GM12878 (cell line): Measurements from ENCODE around the gene EPHA1. TPM values are rescaled to one million over a fixed set of nuclear protein-coding genes. Genes with fewer than 3 reads are reported as not detected.

Experiments used
- ATAC-seq: fragments of 200-7000 bp; cut with Tn5 transposase; 3 replicates; pipeline ENCODE4 v1.9.1; 2020; ENCODE audit warnings: mild to moderate bottlenecking, moderate library complexity
- Bru-seq: library from RNA; stranded (reverse); fragments of 400-500 nt; gene quantifications from one replicate; lab custom pipeline; 2021; lab: Mats Ljungman, UMichigan
- BruChase-seq, 2 experiments: library from RNA; stranded (reverse); fragments of 400-500 nt; gene quantifications; one replicate each; lab custom pipeline; 2021; lab: Mats Ljungman, UMichigan
- BruUV-seq: library from RNA; stranded (reverse); fragments of 400-500 nt; replicated peaks from 2 replicates; lab custom pipeline; 2021; lab: Mats Ljungman, UMichigan
- CTCF ChIA-PET: fragments of 300-600 bp; sonication (Branson Sonifier 250); formaldehyde crosslinking; extraction: SDS; loops from one replicate; lab custom pipeline; 2021; ENCODE audit warnings: inconsistent platforms; lab: Yijun Ruan, JAX
- POLR2A ChIA-PET: fragments of 350-600 bp; formaldehyde crosslinking; extraction: SDS; loops from one replicate; lab custom pipeline; 2021; ENCODE audit warnings: inconsistent platforms; lab: Charles Lee
- RAD21 ChIA-PET: fragments of 300-600 bp; sonication (Branson Sonifier 250); formaldehyde crosslinking; loops from one replicate; lab custom pipeline; 2023; ENCODE audit warnings: antibody characterized with exemption; ENCODE audit not compliant: unreplicated experiment; lab: Charles Lee
- SMC1A ChIA-PET: fragments of 300-600 bp; sonication (Branson Sonifier 250); formaldehyde crosslinking; loops from one replicate; lab custom pipeline; 2023; ENCODE audit not compliant: unreplicated experiment, uncharacterized antibody; lab: Charles Lee
- DNase-seq: peaks from one replicate; pipeline ENCODE4 v3.0.0-alpha.2; 2011; ENCODE audit warnings: low read depth, low spot score
- FAIRE-seq: peaks from 3 replicates; lab custom pipeline; 2011; peaks lifted over from hg19 to GRCh38; lab: Jason Lieb, UNC
- H2AFZ ChIP-seq: 2 replicates; pipeline ENCODE4 v1.6.0; 2011; ENCODE audit warnings: low read depth, low read length, control low read depth; ENCODE audit not compliant: control insufficient read depth
- H3K27ac ChIP-seq: 2 replicates; pipeline ENCODE4 v1.5.1; 2011; ENCODE audit warnings: control low read depth; ENCODE audit not compliant: control insufficient read depth, insufficient read depth
- H3K27me3 ChIP-seq, 2 experiments: replicated peaks in 1 of 2; 2 replicates each; pipeline versions ENCODE4 v1.6.0 to v1.6.1; 2011; ENCODE audit warnings: low read length in 1 of 2; ENCODE audit not compliant: control insufficient read depth in 2 of 2, insufficient read depth in 2 of 2
- H3K36me3 ChIP-seq, 2 experiments: 2 replicates each; pipeline ENCODE4 v1.5.1; 2011; ENCODE audit warnings: low read length in 1 of 2; ENCODE audit not compliant: control insufficient read depth in 2 of 2, insufficient read depth in 2 of 2
- H3K4me1 ChIP-seq: 2 replicates; pipeline ENCODE4 v1.6.1; 2011; ENCODE audit warnings: mild to moderate bottlenecking, low read length, moderate library complexity, mixed read lengths; ENCODE audit not compliant: control insufficient read depth, insufficient read depth
- H3K4me2 ChIP-seq: 2 replicates; pipeline ENCODE4 v1.6.0; 2011; ENCODE audit warnings: control low read depth; ENCODE audit not compliant: control insufficient read depth, insufficient read depth
- H3K4me3 ChIP-seq: fragments of 200-600 bp; sonication (generic); 2 replicates; pipeline ENCODE4 v1.5.1; 2016
- H3K79me2 ChIP-seq: 2 replicates; pipeline ENCODE4 v1.6.0; 2011; ENCODE audit warnings: low read length; ENCODE audit not compliant: control insufficient read depth, insufficient read depth
- H3K9ac ChIP-seq: 2 replicates; pipeline ENCODE4 v1.8.0; 2011; ENCODE audit warnings: low read length, control low read depth, mixed read lengths; ENCODE audit not compliant: control insufficient read depth, insufficient read depth
- H3K9me3 ChIP-seq: replicated peaks from 3 replicates; pipeline ENCODE4 v1.5.1; 2011; ENCODE audit warnings: mild to moderate bottlenecking, low read length; ENCODE audit not compliant: control insufficient read depth, insufficient read depth
- H4K20me1 ChIP-seq: 2 replicates; pipeline ENCODE4 v1.6.0; 2011; ENCODE audit not compliant: control insufficient read depth, insufficient read depth
- EGR1 ChIP-seq, 2 experiments: IDR thresholded peaks; 1 replicate in 1 of 2; 2 replicates in 1 of 2; pipeline ENCODE4 v1.6.1; 2011 to 2012; ENCODE audit warnings: low read depth in 2 of 2, low read length in 2 of 2, borderline replicate concordance in 1 of 2, mild to moderate bottlenecking in 1 of 2, moderate library complexity in 1 of 2
- KDM1A ChIP-seq: fragments of 200-600 bp; sonication (generic); IDR thresholded peaks from 2 replicates; pipeline ENCODE4 v1.6.1; 2016; ENCODE audit warnings: borderline replicate concordance
- WGBS: methylation state at CpG from one replicate; pipeline ENCODE4 v1.1.6; 2016; ENCODE audit warnings: low lambda C conversion rate; ENCODE audit not compliant: insufficient replicate concordance, insufficient coverage; ENCODE audit errors: missing lambda C conversion rate; 5-methylcytosine and 5-hydroxymethylcytosine counted together
- in situ Hi-C: fragments of 300-500 bp; cut with MboI; formaldehyde crosslinking; loops from 9 replicates; pipeline ENCODE4 v1.14.3; 2018; ENCODE audit warnings: mixed read lengths
- intact Hi-C: fragments of 100-400 bp; cut with micrococcal nuclease; formaldehyde crosslinking; loops from one replicate; pipeline ENCODE4 v1.14.2; 2022; ENCODE audit not compliant: unreplicated experiment
- long read RNA-seq, 2 experiments: library from polyadenylated mRNA; unstranded; transcript quantifications; one replicate each; pipeline ENCODE4 v2.0.0, GENCODE V29; 2019 to 2020
- polyA minus RNA-seq, 3 experiments: library from RNA; depleted of rRNA, polyadenylated mRNA; stranded (reverse); fragments of >200 nt; gene quantifications; 2 replicates each; pipeline ENCODE4 v1.2.3, GENCODE V29; 2011
- polyA plus RNA-seq, 11 experiments: library from polyadenylated mRNA; depleted of rRNA in 4 of 11; unstranded in 6 of 11; stranded (reverse) in 5 of 11; fragments of >200 nt; fragmentation: Nextera tagmentation in 4 of 11; fragmentation: Illumina TruSeq in 1 of 11; extraction: Ambion mirVana in 4 of 11; extraction: Trizol in 1 of 11; gene quantifications; 1 replicate in 1 of 11; 2 replicates in 10 of 11; pipeline versions ENCODE4 v1.2.1 to v1.2.3, GENCODE V29; 2011 to 2016; ENCODE audit warnings: inconsistent platforms in 2 of 11, missing spikeins in 2 of 11, low read depth in 1 of 11
- total RNA-seq, 4 experiments: library from RNA; depleted of rRNA in 3 of 4; stranded (reverse); fragments of >200 nt in 3 of 4; fragmentation: Illumina TruSeq in 1 of 4; extraction: Trizol in 1 of 4; gene quantifications; 2 replicates each; pipeline versions ENCODE4 v1.2.1 to v1.2.3, GENCODE V29; 2013 to 2021
- TF ChIP-seq, protein P1 (sequence below), 3 experiments: IDR thresholded peaks in 2 of 3; conservative IDR thresholded peaks in 1 of 3; 2 replicates each; pipeline ENCODE4 v1.5.1; 2011; ENCODE audit warnings: low read depth in 3 of 3, low read length in 3 of 3, mild to moderate bottlenecking in 3 of 3, control low read depth in 2 of 3, moderate library complexity in 2 of 3, inconsistent platforms in 1 of 3, mixed read lengths in 1 of 3; ENCODE audit not compliant: control insufficient read depth in 2 of 3, insufficient read depth in 1 of 3; ENCODE audit errors: extremely low read depth in 1 of 3
- TF ChIP-seq, protein P2 (sequence below): fragments of 450-650 bp; IDR thresholded peaks from 2 replicates; pipeline ENCODE4 v1.6.1; 2017; ENCODE audit warnings: low read depth, mild to moderate bottlenecking, moderate library complexity

Gene EPHA1
- total RNA-seq (2013; cell fraction: nucleolus; rRNA removed) = not detected in 2 replicates
- not detected in 2 replicates for total RNA-seq (2014; rRNA removed)
- not detected in 2 replicates for total RNA-seq (2014; rRNA removed; fragmentation: Illumina TruSeq; extraction: Trizol)
- 0.21 and 0.29 TPM in 2 replicates for total RNA-seq (2021)
- polyA plus RNA-seq (2011; ENCODE audit: low read depth) = not detected
- 0.11 and 0.13 TPM in 2 replicates for polyA plus RNA-seq (2011; rRNA removed)
- polyA plus RNA-seq (2011; cell fraction: cytosol; rRNA removed) = 0.03 and 0.04 TPM in 2 replicates
- 0.21 and 0.32 TPM in 2 replicates for polyA plus RNA-seq (2011; cell fraction: nucleus; rRNA removed)
- polyA plus RNA-seq (2012) = 0.69 and 1.2 TPM in 2 replicates
- polyA plus RNA-seq (2014; fragmentation: Illumina TruSeq; extraction: Trizol) = not detected in 2 replicates
- polyA plus RNA-seq (2014; fragmentation: Nextera tagmentation; extraction: Ambion mirVana) = not detected
- not detected in 2 replicates for polyA plus RNA-seq (2014; rRNA removed)
- under 1 TPM; 0.28 to 0.35 TPM for polyA plus RNA-seq (2016; fragmentation: Nextera tagmentation; extraction: Ambion mirVana)
- polyA minus RNA-seq (2011; rRNA and poly(A)+ RNA removed) = 0.37 TPM in 1 of 2 replicates, not detected in the other
- polyA minus RNA-seq (2011; cell fraction: cytosol; rRNA and poly(A)+ RNA removed) = not detected in 2 replicates
- polyA minus RNA-seq (2011; cell fraction: nucleus; rRNA and poly(A)+ RNA removed) = not detected in 2 replicates
- percentile 5 among the genes with signal in this experiment for Bru-seq, nascent RNA
- BruChase-seq, experiment 1, labeled RNA remaining after a 6-hour chase = not detected
- BruChase-seq, experiment 2, labeled RNA remaining after a 2-hour chase = percentile 8 among the genes with signal in this experiment
- long read RNA-seq, experiment 1 = 0 reads
- long read RNA-seq, experiment 2, partial matches to known transcripts = 1 of 1 reads
- long read RNA-seq, experiment 2, other reads (novel, unspliced or antisense) = 0 of 1 reads

DNA sequence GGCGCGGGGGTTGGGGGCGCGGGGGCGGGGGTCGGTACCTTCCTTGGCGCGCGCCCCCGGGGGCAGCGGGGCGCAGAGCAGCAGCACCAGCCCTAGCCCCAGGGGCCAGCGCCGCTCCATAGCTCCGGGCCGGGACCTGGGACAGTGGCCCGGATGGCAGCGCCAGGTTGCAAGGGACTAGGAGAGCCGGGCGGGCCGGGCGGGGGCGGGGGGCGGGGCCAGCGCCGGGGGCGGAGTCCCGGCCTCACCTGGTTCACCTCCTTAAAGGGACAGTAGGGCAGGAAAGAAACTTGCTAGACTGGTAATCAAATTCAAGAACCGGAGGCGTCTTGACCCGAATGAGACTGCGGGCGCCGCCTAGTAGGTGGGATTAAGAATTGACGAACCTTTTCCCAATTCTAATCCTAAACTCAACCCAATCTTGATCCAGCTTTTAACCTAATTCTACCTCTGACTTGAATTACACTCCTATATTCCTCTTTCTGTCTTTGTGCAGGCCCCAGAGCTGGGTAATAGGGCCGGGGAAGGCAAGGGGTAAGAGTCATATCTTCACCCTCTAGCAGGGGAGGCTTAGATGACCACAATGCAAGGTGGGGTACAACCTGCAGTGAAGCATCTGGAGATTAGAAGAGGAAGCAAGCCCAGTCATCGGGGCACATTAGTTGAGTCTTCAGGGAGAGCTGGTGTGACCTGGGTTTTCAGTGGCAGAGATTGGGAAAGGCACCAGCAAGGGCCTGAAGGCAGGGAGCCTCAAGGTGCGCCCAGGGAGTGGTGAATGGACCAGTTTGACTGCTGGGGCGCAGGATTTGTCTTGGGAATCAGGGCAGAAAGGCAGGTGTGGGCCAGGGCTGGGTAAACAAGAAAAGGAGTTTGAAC, at the start of gene EPHA1:
Gene EPHA1, minus strand, starts transcription at position 171 of the 876 bp plus-strand sequence. Its CDS starts 51 bp downstream, at position 120.
- CTCF ChIA-PET = interaction anchor here (1.0 kb wide), 1 partner anchor 169 kb away, joined by 3 read pairs; no protein-coding TSS in a partner anchor
- TF ChIP-seq KDM1A (no peak), EGR1 (IDR thresholded peaks at IDR 0.05; ENCODE audit: borderline replicate concordance in 1 of 2, low read depth in 2 of 2, low read length in 2 of 2) (peak in 1 of 2 experiments; percentile 6; a peak in 1 of 3 replicates)
- TF ChIP-seq, protein P1, sequence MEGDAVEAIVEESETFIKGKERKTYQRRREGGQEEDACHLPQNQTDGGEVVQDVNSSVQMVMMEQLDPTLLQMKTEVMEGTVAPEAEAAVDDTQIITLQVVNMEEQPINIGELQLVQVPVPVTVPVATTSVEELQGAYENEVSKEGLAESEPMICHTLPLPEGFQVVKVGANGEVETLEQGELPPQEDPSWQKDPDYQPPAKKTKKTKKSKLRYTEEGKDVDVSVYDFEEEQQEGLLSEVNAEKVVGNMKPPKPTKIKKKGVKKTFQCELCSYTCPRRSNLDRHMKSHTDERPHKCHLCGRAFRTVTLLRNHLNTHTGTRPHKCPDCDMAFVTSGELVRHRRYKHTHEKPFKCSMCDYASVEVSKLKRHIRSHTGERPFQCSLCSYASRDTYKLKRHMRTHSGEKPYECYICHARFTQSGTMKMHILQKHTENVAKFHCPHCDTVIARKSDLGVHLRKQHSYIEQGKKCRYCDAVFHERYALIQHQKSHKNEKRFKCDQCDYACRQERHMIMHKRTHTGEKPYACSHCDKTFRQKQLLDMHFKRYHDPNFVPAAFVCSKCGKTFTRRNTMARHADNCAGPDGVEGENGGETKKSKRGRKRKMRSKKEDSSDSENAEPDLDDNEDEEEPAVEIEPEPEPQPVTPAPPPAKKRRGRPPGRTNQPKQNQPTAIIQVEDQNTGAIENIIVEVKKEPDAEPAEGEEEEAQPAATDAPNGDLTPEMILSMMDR (IDR thresholded peaks at IDR 0.05 in 2 of 3, conservative IDR thresholded peaks at IDR 0.05 in 1 of 3; ENCODE audit: control insufficient read depth in 2 of 3, extremely low read depth in 1 of 3, insufficient read depth in 1 of 3, low read depth in 3 of 3, low read length in 3 of 3) = peak; percentile 19 to 22 (median 21); a peak in 2 of 6 replicates
- TF ChIP-seq, protein P2, sequence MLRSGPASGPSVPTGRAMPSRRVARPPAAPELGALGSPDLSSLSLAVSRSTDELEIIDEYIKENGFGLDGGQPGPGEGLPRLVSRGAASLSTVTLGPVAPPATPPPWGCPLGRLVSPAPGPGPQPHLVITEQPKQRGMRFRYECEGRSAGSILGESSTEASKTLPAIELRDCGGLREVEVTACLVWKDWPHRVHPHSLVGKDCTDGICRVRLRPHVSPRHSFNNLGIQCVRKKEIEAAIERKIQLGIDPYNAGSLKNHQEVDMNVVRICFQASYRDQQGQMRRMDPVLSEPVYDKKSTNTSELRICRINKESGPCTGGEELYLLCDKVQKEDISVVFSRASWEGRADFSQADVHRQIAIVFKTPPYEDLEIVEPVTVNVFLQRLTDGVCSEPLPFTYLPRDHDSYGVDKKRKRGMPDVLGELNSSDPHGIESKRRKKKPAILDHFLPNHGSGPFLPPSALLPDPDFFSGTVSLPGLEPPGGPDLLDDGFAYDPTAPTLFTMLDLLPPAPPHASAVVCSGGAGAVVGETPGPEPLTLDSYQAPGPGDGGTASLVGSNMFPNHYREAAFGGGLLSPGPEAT = no peak
- TF ChIP-seq, all 136 proteins: peak for 2
- no TSS peak for BruUV-seq
- RAD21 ChIA-PET = interaction anchor here (2.2 kb wide), 1 partner anchor 169 kb away, joined by 8 read pairs; no protein-coding TSS in a partner anchor
- Histone ChIP-seq H3K4me3 (no peak within 1 kb of the TSS), H3K4me1 (peaks cover 3% of the 10 kb centered on the region), H3K27me3 (peaks cover 0 to 4% of the 10 kb centered on the region in 2 experiments; a peak in 2 of 4 replicates), H4K20me1 (no peaks in the 10 kb centered on the region), H3K27ac (no peak within 1 kb of the TSS), H3K4me2 (peak within 1 kb of the TSS; percentile 73), H3K9me3 (no peaks in the 10 kb centered on the region), H3K9ac (no peak within 1 kb of the TSS), H3K79me2 (no peaks in the 10 kb centered on the region), H2AFZ (no peak within 1 kb of the TSS), H3K36me3 (no peaks in the 10 kb centered on the region)
- DNase-seq (no peak), ATAC-seq (peak; percentile 52), FAIRE-seq (no peak)
- intact Hi-C loops (no loop called here), in situ Hi-C loops (no loop called here)
- WGBS = 20% methylated on average over 11 of the region's 39 CpGs
- POLR2A ChIA-PET = no interaction called here
- SMC1A ChIA-PET = interaction anchor here (1.2 to 2.3 kb wide), 3 partner anchors 13 to 169 kb away, joined by 3 to 6 read pairs (median 4); no protein-coding TSS in a partner anchor
